ENCODE data around the gene VPS18. TPM values are rescaled to one million over a fixed set of nuclear protein-coding genes. Genes with fewer than 3 reads are reported as not detected.

The VPS18 gene
- total and polyA plus RNA-seq, 2 experiments from 2014 or later: 5.9 to 42.5 TPM

- TF ChIP-seq, protein P1, sequence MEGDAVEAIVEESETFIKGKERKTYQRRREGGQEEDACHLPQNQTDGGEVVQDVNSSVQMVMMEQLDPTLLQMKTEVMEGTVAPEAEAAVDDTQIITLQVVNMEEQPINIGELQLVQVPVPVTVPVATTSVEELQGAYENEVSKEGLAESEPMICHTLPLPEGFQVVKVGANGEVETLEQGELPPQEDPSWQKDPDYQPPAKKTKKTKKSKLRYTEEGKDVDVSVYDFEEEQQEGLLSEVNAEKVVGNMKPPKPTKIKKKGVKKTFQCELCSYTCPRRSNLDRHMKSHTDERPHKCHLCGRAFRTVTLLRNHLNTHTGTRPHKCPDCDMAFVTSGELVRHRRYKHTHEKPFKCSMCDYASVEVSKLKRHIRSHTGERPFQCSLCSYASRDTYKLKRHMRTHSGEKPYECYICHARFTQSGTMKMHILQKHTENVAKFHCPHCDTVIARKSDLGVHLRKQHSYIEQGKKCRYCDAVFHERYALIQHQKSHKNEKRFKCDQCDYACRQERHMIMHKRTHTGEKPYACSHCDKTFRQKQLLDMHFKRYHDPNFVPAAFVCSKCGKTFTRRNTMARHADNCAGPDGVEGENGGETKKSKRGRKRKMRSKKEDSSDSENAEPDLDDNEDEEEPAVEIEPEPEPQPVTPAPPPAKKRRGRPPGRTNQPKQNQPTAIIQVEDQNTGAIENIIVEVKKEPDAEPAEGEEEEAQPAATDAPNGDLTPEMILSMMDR (conservative IDR thresholded peaks at IDR 0.05; ENCODE audit: low read depth in 2 of 2): no peak
- TF ChIP-seq CREB1 (CRISPR knock-in tag; IDR thresholded peaks at IDR 0.05; ENCODE audit: low read depth): no peak
- TF ChIP-seq, protein P2, sequence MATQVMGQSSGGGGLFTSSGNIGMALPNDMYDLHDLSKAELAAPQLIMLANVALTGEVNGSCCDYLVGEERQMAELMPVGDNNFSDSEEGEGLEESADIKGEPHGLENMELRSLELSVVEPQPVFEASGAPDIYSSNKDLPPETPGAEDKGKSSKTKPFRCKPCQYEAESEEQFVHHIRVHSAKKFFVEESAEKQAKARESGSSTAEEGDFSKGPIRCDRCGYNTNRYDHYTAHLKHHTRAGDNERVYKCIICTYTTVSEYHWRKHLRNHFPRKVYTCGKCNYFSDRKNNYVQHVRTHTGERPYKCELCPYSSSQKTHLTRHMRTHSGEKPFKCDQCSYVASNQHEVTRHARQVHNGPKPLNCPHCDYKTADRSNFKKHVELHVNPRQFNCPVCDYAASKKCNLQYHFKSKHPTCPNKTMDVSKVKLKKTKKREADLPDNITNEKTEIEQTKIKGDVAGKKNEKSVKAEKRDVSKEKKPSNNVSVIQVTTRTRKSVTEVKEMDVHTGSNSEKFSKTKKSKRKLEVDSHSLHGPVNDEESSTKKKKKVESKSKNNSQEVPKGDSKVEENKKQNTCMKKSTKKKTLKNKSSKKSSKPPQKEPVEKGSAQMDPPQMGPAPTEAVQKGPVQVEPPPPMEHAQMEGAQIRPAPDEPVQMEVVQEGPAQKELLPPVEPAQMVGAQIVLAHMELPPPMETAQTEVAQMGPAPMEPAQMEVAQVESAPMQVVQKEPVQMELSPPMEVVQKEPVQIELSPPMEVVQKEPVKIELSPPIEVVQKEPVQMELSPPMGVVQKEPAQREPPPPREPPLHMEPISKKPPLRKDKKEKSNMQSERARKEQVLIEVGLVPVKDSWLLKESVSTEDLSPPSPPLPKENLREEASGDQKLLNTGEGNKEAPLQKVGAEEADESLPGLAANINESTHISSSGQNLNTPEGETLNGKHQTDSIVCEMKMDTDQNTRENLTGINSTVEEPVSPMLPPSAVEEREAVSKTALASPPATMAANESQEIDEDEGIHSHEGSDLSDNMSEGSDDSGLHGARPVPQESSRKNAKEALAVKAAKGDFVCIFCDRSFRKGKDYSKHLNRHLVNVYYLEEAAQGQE (IDR thresholded peaks at IDR 0.05; ENCODE audit: unreplicated experiment): no peak
- TF ChIP-seq ZNF114 (CRISPR knock-in tag; IDR thresholded peaks at IDR 0.05): no peak
Measured at GRCh38 chr15:40908095-40908494, 13.8 kb downstream of the VPS18 start (continued).

- no peak for ATAC-seq
Measured at GRCh38 chr15:40909662-40910630, 15.7 kb downstream of the VPS18 start.

More at GRCh38 chr15:40909662-40910630, 15.7 kb downstream of the VPS18 start:
- H4K20me1 ChIP-seq (replicated peaks; ENCODE audit: insufficient read depth): no peaks in the 10 kb centered on the region; the same call in 1 of the 2 replicates
- no peak overlapping the region for H2AFZ ChIP-seq
- no peak overlapping the region for H3K4me2 ChIP-seq
- no peak for DNase-seq (ENCODE audit: low spot score)
- Mint-ChIP-seq H3K27me3 (ENCODE audit: insufficient read depth, low read depth, poor library complexity) (peaks cover 12% of the 10 kb centered on the region), H3K36me3 (ENCODE audit: low read depth) (peaks cover 6% of the 10 kb centered on the region; the same call in 2 of the 3 replicates), H3K4me1 (peaks cover 43% of the 10 kb centered on the region), H3K9me3 (no peaks in the 10 kb centered on the region), H3K27ac (no peak overlapping the region), H3K4me3 (no peak overlapping the region; the same call in 2 of the 3 replicates)
- H3K27me3 ChIP-seq (ENCODE audit: insufficient read depth): no peaks in the 10 kb centered on the region
- no peaks in the 10 kb centered on the region for H3K9me2 ChIP-seq (ENCODE audit: insufficient read depth)
- H3K79me2 ChIP-seq (replicated peaks; ENCODE audit: insufficient read depth): no peaks in the 10 kb centered on the region
- no peaks in the 10 kb centered on the region for H3K36me3 ChIP-seq (ENCODE audit: insufficient read depth)
- no peak overlapping the region for H3K4me3 ChIP-seq
- peaks cover 10% of the 10 kb centered on the region; the same call in 1 of the 2 replicates for H3F3A ChIP-seq (replicated peaks; ENCODE audit: low read depth)
- TF ChIP-seq STAT1 (IDR thresholded peaks at IDR 0.05; ENCODE audit: unreplicated experiment) (no peak), NANOG (IDR thresholded peaks at IDR 0.05; ENCODE audit: borderline replicate concordance) (no peak), CREB1 (CRISPR knock-in tag; IDR thresholded peaks at IDR 0.05; ENCODE audit: low read depth) (no peak), POLR2AphosphoS5 (IDR thresholded peaks at IDR 0.05; ENCODE audit: low read depth) (no peak), EZH2phosphoT487 (IDR thresholded peaks at IDR 0.05; ENCODE audit: unreplicated experiment) (no peak)
- peaks cover 31% of the 10 kb centered on the region for H3K4me1 ChIP-seq (ENCODE audit: insufficient read depth)
- H3K27ac ChIP-seq (ENCODE audit: low read depth): no peak overlapping the region
